ENCODE measurements around the gene CACFD1.
A peak's percentile ranks its signal among the peaks of the same experiment; 100 is the strongest.

CACFD1 gene

GRCh38 chr9:133477461-133477860, 17.7 kb downstream of the CACFD1 start:
- Histone ChIP-seq H3K9ac (ENCODE audit: low read depth in 1 of 2, low read length in 2 of 2) (no peak overlapping the region), H3K27ac (ENCODE audit: low read depth, low read length) (no peak overlapping the region), H3K4me3 (ENCODE audit: low read depth in 1 of 2, low read length in 2 of 2) (no peak overlapping the region), H3K27me3 (ENCODE audit: control insufficient read depth in 1 of 2, insufficient read depth in 2 of 2, low read length in 2 of 2) (peaks cover 0 to 9% of the 10 kb centered on the region in 2 donors), H3K4me1 (ENCODE audit: control insufficient read depth in 1 of 2, insufficient read depth in 2 of 2, low read length in 2 of 2) (peaks cover 9 to 11% of the 10 kb centered on the region in 2 donors), H3K9me3 (ENCODE audit: control insufficient read depth in 1 of 2, low read length in 2 of 2) (no peaks in the 10 kb centered on the region), H3K36me3 (ENCODE audit: control insufficient read depth in 1 of 2, insufficient read depth in 2 of 2, low read length in 2 of 2) (no peaks in the 10 kb centered on the region)

- H3K4me3 ChIP-seq (ENCODE audit: low read depth in 1 of 2, low read length in 2 of 2), result peak overlapping the region; percentile 64 to 67
- H3K27me3 ChIP-seq (ENCODE audit: control insufficient read depth in 1 of 2, insufficient read depth in 2 of 2, low read length in 2 of 2), result peaks cover 0 to 9% of the 10 kb centered on the region in 2 donors
- no peaks in the 10 kb centered on the region for H3K9me3 ChIP-seq (ENCODE audit: control insufficient read depth in 1 of 2, low read length in 2 of 2)
- H3K4me1 ChIP-seq (ENCODE audit: control insufficient read depth in 1 of 2, insufficient read depth in 2 of 2, low read length in 2 of 2), result peaks cover 9 to 11% of the 10 kb centered on the region in 2 donors
- H3K27ac ChIP-seq (ENCODE audit: low read depth, low read length), result no peak overlapping the region
- H3K36me3 ChIP-seq (ENCODE audit: control insufficient read depth in 1 of 2, insufficient read depth in 2 of 2, low read length in 2 of 2), result no peaks in the 10 kb centered on the region
- no peak overlapping the region for H3K9ac ChIP-seq (ENCODE audit: low read depth in 1 of 2, low read length in 2 of 2)
Observed at GRCh38 chr9:133477992-133478850, 18.4 kb downstream of the CACFD1 start.

GRCh38 chr9:133478851-133479711, 19.3 kb downstream of the CACFD1 start, which contains the start of gene SLC2A6:
Gene SLC2A6, minus strand, starts transcription at chr9:133479099. Its CDS starts 40 bp downstream, at chr9:133479059.
- Histone ChIP-seq H3K9me3 (ENCODE audit: control insufficient read depth in 1 of 2, low read length in 2 of 2) (no peaks in the 10 kb centered on the region), H3K27me3 (ENCODE audit: control insufficient read depth in 1 of 2, insufficient read depth in 2 of 2, low read length in 2 of 2) (peaks cover 0 to 9% of the 10 kb centered on the region in 2 donors), H3K27ac (ENCODE audit: low read depth, low read length) (no peak within 1 kb of the TSS), H3K36me3 (ENCODE audit: control insufficient read depth in 1 of 2, insufficient read depth in 2 of 2, low read length in 2 of 2) (no peaks in the 10 kb centered on the region), H3K9ac (ENCODE audit: low read depth in 1 of 2, low read length in 2 of 2) (no peak within 1 kb of the TSS), H3K4me1 (ENCODE audit: control insufficient read depth in 1 of 2, insufficient read depth in 2 of 2, low read length in 2 of 2) (peaks cover 9 to 11% of the 10 kb centered on the region in 2 donors), H3K4me3 (ENCODE audit: low read depth in 1 of 2, low read length in 2 of 2) (peak within 1 kb of the TSS; percentile 64 to 67)

GRCh38 chr9:133483611-133484010, 23.8 kb downstream of the CACFD1 start:
- no peak overlapping the region for H3K4me3 ChIP-seq (ENCODE audit: low read depth in 1 of 2, low read length in 2 of 2)
- H3K36me3 ChIP-seq (ENCODE audit: control insufficient read depth in 1 of 2, insufficient read depth in 2 of 2, low read length in 2 of 2), result no peaks in the 10 kb centered on the region
- no peak overlapping the region for H3K27ac ChIP-seq (ENCODE audit: low read depth, low read length)
- no peak overlapping the region for H3K9ac ChIP-seq (ENCODE audit: low read depth in 1 of 2, low read length in 2 of 2)
- H3K9me3 ChIP-seq (ENCODE audit: control insufficient read depth in 1 of 2, low read length in 2 of 2), result no peaks in the 10 kb centered on the region
- H3K27me3 ChIP-seq (ENCODE audit: control insufficient read depth in 1 of 2, insufficient read depth in 2 of 2, low read length in 2 of 2), result peaks cover 0 to 9% of the 10 kb centered on the region in 2 donors
- H3K4me1 ChIP-seq (ENCODE audit: control insufficient read depth in 1 of 2, insufficient read depth in 2 of 2, low read length in 2 of 2), result peaks cover 7 to 12% of the 10 kb centered on the region in 2 donors

- H3K27me3 ChIP-seq (ENCODE audit: control insufficient read depth in 1 of 2, insufficient read depth in 2 of 2, low read length in 2 of 2), result peaks cover 0 to 2% of the 10 kb centered on the region in 2 donors
- peaks cover 5% of the 10 kb centered on the region in 2 donors for H3K4me1 ChIP-seq (ENCODE audit: control insufficient read depth in 1 of 2, insufficient read depth in 2 of 2, low read length in 2 of 2)
- no peaks in the 10 kb centered on the region for H3K9me3 ChIP-seq (ENCODE audit: control insufficient read depth in 1 of 2, low read length in 2 of 2)
- no peak overlapping the region for H3K4me3 ChIP-seq (ENCODE audit: low read depth in 1 of 2, low read length in 2 of 2)
- H3K27ac ChIP-seq (ENCODE audit: low read depth, low read length), result no peak overlapping the region
- no peaks in the 10 kb centered on the region for H3K36me3 ChIP-seq (ENCODE audit: control insufficient read depth in 1 of 2, insufficient read depth in 2 of 2, low read length in 2 of 2)
- H3K9ac ChIP-seq (ENCODE audit: low read depth in 1 of 2, low read length in 2 of 2), result no peak overlapping the region
Observed at GRCh38 chr9:133484671-133485437, 25.1 kb downstream of the CACFD1 start.

- no peak overlapping the region for H3K27ac ChIP-seq (ENCODE audit: low read depth, low read length)
- peak overlapping the region in 1 of 2 donors; percentile 11 for H3K4me3 ChIP-seq (ENCODE audit: low read depth in 1 of 2, low read length in 2 of 2)
- H3K4me1 ChIP-seq (ENCODE audit: control insufficient read depth in 1 of 2, insufficient read depth in 2 of 2, low read length in 2 of 2), result peaks cover 5% of the 10 kb centered on the region in 2 donors
- H3K9ac ChIP-seq (ENCODE audit: low read depth in 1 of 2, low read length in 2 of 2), result no peak overlapping the region
- H3K27me3 ChIP-seq (ENCODE audit: control insufficient read depth in 1 of 2, insufficient read depth in 2 of 2, low read length in 2 of 2), result peaks cover 0 to 2% of the 10 kb centered on the region in 2 donors
- no peaks in the 10 kb centered on the region for H3K9me3 ChIP-seq (ENCODE audit: control insufficient read depth in 1 of 2, low read length in 2 of 2)
- no peaks in the 10 kb centered on the region for H3K36me3 ChIP-seq (ENCODE audit: control insufficient read depth in 1 of 2, insufficient read depth in 2 of 2, low read length in 2 of 2)
Observed at GRCh38 chr9:133485531-133486260, 25.9 kb downstream of the CACFD1 start.

- no peaks in the 10 kb centered on the region for H3K36me3 ChIP-seq (ENCODE audit: control insufficient read depth in 1 of 2, insufficient read depth in 2 of 2, low read length in 2 of 2)
- H3K9me3 ChIP-seq (ENCODE audit: control insufficient read depth in 1 of 2, low read length in 2 of 2), result no peaks in the 10 kb centered on the region
- H3K27me3 ChIP-seq (ENCODE audit: control insufficient read depth in 1 of 2, insufficient read depth in 2 of 2, low read length in 2 of 2), result peaks cover 0 to 2% of the 10 kb centered on the region in 2 donors
- H3K4me3 ChIP-seq (ENCODE audit: low read depth in 1 of 2, low read length in 2 of 2), result no peak overlapping the region
- no peak overlapping the region for H3K9ac ChIP-seq (ENCODE audit: low read depth in 1 of 2, low read length in 2 of 2)
- H3K27ac ChIP-seq (ENCODE audit: low read depth, low read length), result no peak overlapping the region
- peaks cover 5% of the 10 kb centered on the region in 2 donors for H3K4me1 ChIP-seq (ENCODE audit: control insufficient read depth in 1 of 2, insufficient read depth in 2 of 2, low read length in 2 of 2)
Observed at GRCh38 chr9:133487331-133487725, 27.6 kb downstream of the CACFD1 start.

GRCh38 chr9:133488686-133489252, 29.0 kb downstream of the CACFD1 start:
- Histone ChIP-seq H3K4me1 (ENCODE audit: control insufficient read depth in 1 of 2, insufficient read depth in 2 of 2, low read length in 2 of 2) (peaks cover 5% of the 10 kb centered on the region in 2 donors), H3K27me3 (ENCODE audit: control insufficient read depth in 1 of 2, insufficient read depth in 2 of 2, low read length in 2 of 2) (peaks cover 0 to 2% of the 10 kb centered on the region in 2 donors), H3K4me3 (ENCODE audit: low read depth in 1 of 2, low read length in 2 of 2) (no peak overlapping the region), H3K27ac (ENCODE audit: low read depth, low read length) (no peak overlapping the region), H3K36me3 (ENCODE audit: control insufficient read depth in 1 of 2, insufficient read depth in 2 of 2, low read length in 2 of 2) (no peaks in the 10 kb centered on the region), H3K9me3 (ENCODE audit: control insufficient read depth in 1 of 2, low read length in 2 of 2) (no peaks in the 10 kb centered on the region), H3K9ac (ENCODE audit: low read depth in 1 of 2, low read length in 2 of 2) (no peak overlapping the region)
